ENCODE data around the gene LARGE1.

LARGE1 gene

DNA sequence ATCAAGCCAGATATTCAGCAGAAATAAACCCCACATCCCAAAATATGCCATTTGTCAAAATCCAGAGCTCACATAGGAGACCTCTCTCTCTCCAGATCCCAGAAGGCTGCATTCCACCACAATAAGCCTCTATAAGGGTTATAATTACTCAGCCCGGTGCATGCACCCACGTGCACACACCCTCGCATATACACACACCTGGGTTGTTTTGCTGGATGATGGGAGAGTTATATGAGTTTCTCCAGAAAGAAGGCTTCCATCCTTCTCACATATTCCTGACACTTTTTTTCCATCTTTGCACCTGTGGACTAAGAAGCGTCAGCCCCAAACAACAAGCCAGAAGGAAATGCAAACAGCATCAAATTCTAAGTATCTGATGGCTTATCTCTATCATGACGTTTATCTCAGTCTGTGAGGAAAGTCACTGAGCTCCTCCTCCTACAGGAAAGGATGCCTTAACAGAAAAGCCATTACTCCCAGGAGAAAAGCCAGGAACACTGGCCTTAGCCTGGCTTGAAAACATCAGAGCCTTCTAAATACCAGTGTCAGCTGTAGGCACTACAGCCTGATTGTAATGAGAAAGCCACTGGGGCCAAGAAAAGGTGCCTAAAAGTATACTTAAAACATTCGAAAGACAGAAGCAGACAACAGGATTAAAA, 253.2 kb downstream of the LARGE1 start:
- TF ChIP-seq CEBPB (IDR thresholded peaks at IDR 0.05) (no peak), EP300 (IDR thresholded peaks at IDR 0.05; ENCODE audit: borderline replicate concordance) (no peak), TCF12 (IDR thresholded peaks at IDR 0.05; ENCODE audit: low read depth) (no peak), ZBTB7A (IDR thresholded peaks at IDR 0.05; ENCODE audit: low read depth) (no peak), NFIC (IDR thresholded peaks at IDR 0.05) (no peak), RAD21 (IDR thresholded peaks at IDR 0.05; ENCODE audit: low read depth) (no peak)

DNA sequence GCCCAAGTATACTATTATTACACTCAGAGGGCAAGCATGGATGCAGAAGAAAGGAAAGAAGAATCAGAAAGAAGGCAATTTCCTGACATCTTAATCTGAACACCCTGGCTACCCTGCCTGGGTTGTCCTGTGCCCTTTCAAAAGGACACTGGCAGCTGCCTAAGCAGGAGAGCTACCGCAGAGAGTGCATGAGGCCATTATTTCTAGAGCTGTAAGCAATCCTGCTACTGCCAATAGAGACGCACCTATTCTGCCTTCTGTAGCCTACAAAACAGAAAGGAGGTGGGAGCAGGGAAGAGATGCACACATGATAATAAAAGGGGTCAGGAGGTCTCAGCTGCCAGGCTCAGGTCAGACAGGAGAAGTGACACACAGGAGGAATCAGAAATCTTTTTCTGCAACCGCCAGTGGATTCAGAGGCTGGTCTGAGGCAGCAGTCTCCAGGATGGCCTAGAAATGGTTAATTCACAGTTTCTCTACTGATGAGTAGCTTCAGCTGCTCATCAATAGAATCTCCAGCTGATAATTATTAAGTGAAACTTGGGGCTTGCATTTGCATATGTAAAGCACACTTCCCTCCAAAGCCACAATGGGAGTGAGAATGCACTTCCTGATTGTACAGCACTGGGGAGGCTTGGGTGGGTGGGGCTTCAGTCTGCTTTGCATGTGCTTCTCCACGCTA, 253.9 kb downstream of the LARGE1 start:
- TF ChIP-seq, protein P1, sequence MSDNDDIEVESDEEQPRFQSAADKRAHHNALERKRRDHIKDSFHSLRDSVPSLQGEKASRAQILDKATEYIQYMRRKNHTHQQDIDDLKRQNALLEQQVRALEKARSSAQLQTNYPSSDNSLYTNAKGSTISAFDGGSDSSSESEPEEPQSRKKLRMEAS (IDR thresholded peaks at IDR 0.05): no peak
- no peak for TF ChIP-seq TEAD4 (IDR thresholded peaks at IDR 0.05)
- TF ChIP-seq FOXM1 (IDR thresholded peaks at IDR 0.05; ENCODE audit: borderline replicate concordance, low read depth): no peak
- TF ChIP-seq, protein P2, sequence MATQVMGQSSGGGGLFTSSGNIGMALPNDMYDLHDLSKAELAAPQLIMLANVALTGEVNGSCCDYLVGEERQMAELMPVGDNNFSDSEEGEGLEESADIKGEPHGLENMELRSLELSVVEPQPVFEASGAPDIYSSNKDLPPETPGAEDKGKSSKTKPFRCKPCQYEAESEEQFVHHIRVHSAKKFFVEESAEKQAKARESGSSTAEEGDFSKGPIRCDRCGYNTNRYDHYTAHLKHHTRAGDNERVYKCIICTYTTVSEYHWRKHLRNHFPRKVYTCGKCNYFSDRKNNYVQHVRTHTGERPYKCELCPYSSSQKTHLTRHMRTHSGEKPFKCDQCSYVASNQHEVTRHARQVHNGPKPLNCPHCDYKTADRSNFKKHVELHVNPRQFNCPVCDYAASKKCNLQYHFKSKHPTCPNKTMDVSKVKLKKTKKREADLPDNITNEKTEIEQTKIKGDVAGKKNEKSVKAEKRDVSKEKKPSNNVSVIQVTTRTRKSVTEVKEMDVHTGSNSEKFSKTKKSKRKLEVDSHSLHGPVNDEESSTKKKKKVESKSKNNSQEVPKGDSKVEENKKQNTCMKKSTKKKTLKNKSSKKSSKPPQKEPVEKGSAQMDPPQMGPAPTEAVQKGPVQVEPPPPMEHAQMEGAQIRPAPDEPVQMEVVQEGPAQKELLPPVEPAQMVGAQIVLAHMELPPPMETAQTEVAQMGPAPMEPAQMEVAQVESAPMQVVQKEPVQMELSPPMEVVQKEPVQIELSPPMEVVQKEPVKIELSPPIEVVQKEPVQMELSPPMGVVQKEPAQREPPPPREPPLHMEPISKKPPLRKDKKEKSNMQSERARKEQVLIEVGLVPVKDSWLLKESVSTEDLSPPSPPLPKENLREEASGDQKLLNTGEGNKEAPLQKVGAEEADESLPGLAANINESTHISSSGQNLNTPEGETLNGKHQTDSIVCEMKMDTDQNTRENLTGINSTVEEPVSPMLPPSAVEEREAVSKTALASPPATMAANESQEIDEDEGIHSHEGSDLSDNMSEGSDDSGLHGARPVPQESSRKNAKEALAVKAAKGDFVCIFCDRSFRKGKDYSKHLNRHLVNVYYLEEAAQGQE (IDR thresholded peaks at IDR 0.05; ENCODE audit: low read depth): no peak
- no peak for TF ChIP-seq TCF12 (IDR thresholded peaks at IDR 0.05; ENCODE audit: low read depth)
- TF ChIP-seq EP300 (IDR thresholded peaks at IDR 0.05; ENCODE audit: borderline replicate concordance): no peak
- TF ChIP-seq USF1 (IDR thresholded peaks at IDR 0.05): no peak
- no peak for TF ChIP-seq ZBTB7A (IDR thresholded peaks at IDR 0.05; ENCODE audit: low read depth)

- no peak for TF ChIP-seq YY1 (IDR thresholded peaks at IDR 0.05; ENCODE audit: low read depth)
- no peak for TF ChIP-seq FOXM1 (IDR thresholded peaks at IDR 0.05; ENCODE audit: borderline replicate concordance, low read depth)
- no peak for TF ChIP-seq EP300 (IDR thresholded peaks at IDR 0.05; ENCODE audit: borderline replicate concordance)
- TF ChIP-seq TEAD4 (IDR thresholded peaks at IDR 0.05): no peak
- no peak for TF ChIP-seq CREB1 (IDR thresholded peaks at IDR 0.05; ENCODE audit: low read depth)
- TF ChIP-seq, protein P2 (IDR thresholded peaks at IDR 0.05; ENCODE audit: low read depth): no peak
- no peak for TF ChIP-seq RAD21 (IDR thresholded peaks at IDR 0.05; ENCODE audit: low read depth)
- no peak for TF ChIP-seq USF1 (IDR thresholded peaks at IDR 0.05)
- no peak for TF ChIP-seq TAF1 (IDR thresholded peaks at IDR 0.05; ENCODE audit: low read depth)
- no peak for TF ChIP-seq EGR1 (IDR thresholded peaks at IDR 0.05)
Observed at GRCh38 chr22:33659448-33659847, 260.8 kb downstream of the LARGE1 start.

DNA sequence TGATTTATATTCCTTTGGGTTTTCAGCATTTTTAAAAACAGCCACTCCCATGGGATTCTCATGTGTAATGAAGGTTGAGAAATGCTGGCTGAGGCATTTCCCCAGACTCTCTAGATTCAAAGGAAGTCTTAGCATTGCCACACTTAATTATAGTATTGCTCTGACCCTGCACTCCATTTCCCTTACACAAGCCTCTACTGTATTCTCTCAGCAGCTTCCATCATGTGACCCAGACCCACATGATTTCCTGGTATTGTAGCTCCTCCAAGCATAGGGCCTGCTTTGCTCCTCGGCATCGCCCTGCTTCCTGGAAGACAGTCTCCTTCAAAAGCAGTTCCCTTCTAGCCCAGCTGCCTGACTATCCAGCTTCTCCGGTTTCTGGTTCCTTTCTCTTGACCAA, 261.5 kb downstream of the LARGE1 start:
- no peak for TF ChIP-seq TCF12 (IDR thresholded peaks at IDR 0.05; ENCODE audit: low read depth)
- TF ChIP-seq, protein P1 (IDR thresholded peaks at IDR 0.05): no peak
- TF ChIP-seq CREB1 (IDR thresholded peaks at IDR 0.05; ENCODE audit: low read depth): no peak
- TF ChIP-seq RAD21 (IDR thresholded peaks at IDR 0.05; ENCODE audit: low read depth): no peak

DNA sequence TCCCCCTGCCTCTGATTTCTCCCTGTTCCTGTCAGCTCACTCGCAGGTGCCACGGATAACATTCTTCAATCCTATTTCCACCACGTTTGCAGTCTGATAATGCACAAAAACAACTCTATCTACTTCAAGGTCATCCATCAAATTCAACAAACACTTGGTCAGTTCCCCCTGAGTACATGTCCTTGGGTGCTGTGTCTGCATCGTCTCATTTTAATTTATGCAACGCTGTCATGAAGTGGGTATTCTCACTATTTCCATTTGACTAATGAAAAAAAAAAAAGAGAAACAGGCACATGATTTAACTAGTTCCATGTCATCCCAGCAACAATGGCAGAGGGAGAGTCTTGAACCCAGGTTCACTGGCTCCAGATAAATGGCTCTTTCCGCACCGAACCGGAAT, 262.6 kb downstream of the LARGE1 start:
- no peak for TF ChIP-seq CREB1 (IDR thresholded peaks at IDR 0.05; ENCODE audit: low read depth)
- no peak for TF ChIP-seq YY1 (IDR thresholded peaks at IDR 0.05; ENCODE audit: low read depth)
- no peak for TF ChIP-seq TCF12 (IDR thresholded peaks at IDR 0.05; ENCODE audit: low read depth)
- no peak for TF ChIP-seq TAF1 (IDR thresholded peaks at IDR 0.05; ENCODE audit: low read depth)
- TF ChIP-seq, protein P2 (IDR thresholded peaks at IDR 0.05; ENCODE audit: low read depth): no peak
- TF ChIP-seq RAD21 (IDR thresholded peaks at IDR 0.05; ENCODE audit: low read depth): no peak
- no peak for TF ChIP-seq EP300 (IDR thresholded peaks at IDR 0.05; ENCODE audit: borderline replicate concordance)
- no peak for TF ChIP-seq TEAD4 (IDR thresholded peaks at IDR 0.05)
- TF ChIP-seq ZBTB7A (IDR thresholded peaks at IDR 0.05; ENCODE audit: low read depth): no peak
- no peak for TF ChIP-seq NFIC (IDR thresholded peaks at IDR 0.05)
- no peak for TF ChIP-seq USF1 (IDR thresholded peaks at IDR 0.05)
- TF ChIP-seq FOXM1 (IDR thresholded peaks at IDR 0.05; ENCODE audit: borderline replicate concordance, low read depth): no peak
- TF ChIP-seq, protein P1 (IDR thresholded peaks at IDR 0.05): no peak
- no peak for TF ChIP-seq EGR1 (IDR thresholded peaks at IDR 0.05)
- no peak for TF ChIP-seq CEBPB (IDR thresholded peaks at IDR 0.05)
